Neural cell (in vitro differentiated cells): ENCODE results near the gene STX18.

ENCODE experiments used
- CTCF ChIP-seq: fragments of 450-650 bp; IDR thresholded peaks from 2 replicates; pipeline ENCODE4 v1.5.1; 2014; ENCODE audit warnings: antibody characterized with exemption, mild to moderate bottlenecking, moderate library complexity; ENCODE audit not compliant: poor library complexity, severe bottlenecking
- POLR2AphosphoS5 ChIP-seq: IDR thresholded peaks from 2 replicates; pipeline ENCODE4 v1.6.1; 2012
- REST ChIP-seq: IDR thresholded peaks from 2 replicates; pipeline ENCODE4 v1.6.1; 2012; ENCODE audit warnings: borderline replicate concordance
- SMC3 ChIP-seq: fragments of 450-650 bp; conservative IDR thresholded peaks from 2 replicates; pipeline ENCODE4 v1.6.1; 2014; ENCODE audit warnings: antibody characterized with exemption, mild to moderate bottlenecking, moderate library complexity; ENCODE audit not compliant: poor library complexity

GRCh38 chr4:4379540-4380087, 162.2 kb downstream of the STX18 start:
- peak; percentile 12 for TF ChIP-seq CTCF
- no peak for TF ChIP-seq SMC3
- TF ChIP-seq REST = no peak
- no peak for TF ChIP-seq POLR2AphosphoS5
